Measurements from ENCODE around the gene SPATA2. TPM values are rescaled to one million over a fixed set of nuclear protein-coding genes. Genes with fewer than 3 reads are reported as not detected.

Gene SPATA2
- total and polyA plus RNA-seq, 2 experiments from 2014 or later, result 5.3 to 9.3 TPM

- Mint-ChIP-seq H3K4me1 (no peaks in the 10 kb centered on the region; the same call in 2 of the 3 replicates), H3K4me3 (no peak overlapping the region), H3K9me3 (no peaks in the 10 kb centered on the region; the same call in 2 of the 3 replicates), H3K27me3 (ENCODE audit: insufficient read depth, low read depth, poor library complexity) (peaks cover 6% of the 10 kb centered on the region), H3K36me3 (ENCODE audit: low read depth) (peaks cover 34% of the 10 kb centered on the region), H3K27ac (no peak overlapping the region)
- no peak overlapping the region for H3K4me3 ChIP-seq
- no peaks in the 10 kb centered on the region for H3K27me3 ChIP-seq (ENCODE audit: insufficient read depth)
- no peak for ATAC-seq
- H2AFZ ChIP-seq, result no peak overlapping the region
- H3K4me1 ChIP-seq (ENCODE audit: insufficient read depth), result no peaks in the 10 kb centered on the region
- 0 out of 2 replicates have a peak, but pooled peaks cover 4% of the 10 kb centered on the region for H3K36me3 ChIP-seq (ENCODE audit: insufficient read depth)
- H3K27ac ChIP-seq (ENCODE audit: low read depth), result no peak overlapping the region
- H4K20me1 ChIP-seq (replicated peaks; ENCODE audit: insufficient read depth), result no peaks in the 10 kb centered on the region
- no peaks in the 10 kb centered on the region for H3K9me2 ChIP-seq (ENCODE audit: insufficient read depth)
- no peak for DNase-seq (ENCODE audit: low spot score)
- TF ChIP-seq ZNF114 (CRISPR knock-in tag; IDR thresholded peaks at IDR 0.05), result no peak
- TF ChIP-seq, protein P1, sequence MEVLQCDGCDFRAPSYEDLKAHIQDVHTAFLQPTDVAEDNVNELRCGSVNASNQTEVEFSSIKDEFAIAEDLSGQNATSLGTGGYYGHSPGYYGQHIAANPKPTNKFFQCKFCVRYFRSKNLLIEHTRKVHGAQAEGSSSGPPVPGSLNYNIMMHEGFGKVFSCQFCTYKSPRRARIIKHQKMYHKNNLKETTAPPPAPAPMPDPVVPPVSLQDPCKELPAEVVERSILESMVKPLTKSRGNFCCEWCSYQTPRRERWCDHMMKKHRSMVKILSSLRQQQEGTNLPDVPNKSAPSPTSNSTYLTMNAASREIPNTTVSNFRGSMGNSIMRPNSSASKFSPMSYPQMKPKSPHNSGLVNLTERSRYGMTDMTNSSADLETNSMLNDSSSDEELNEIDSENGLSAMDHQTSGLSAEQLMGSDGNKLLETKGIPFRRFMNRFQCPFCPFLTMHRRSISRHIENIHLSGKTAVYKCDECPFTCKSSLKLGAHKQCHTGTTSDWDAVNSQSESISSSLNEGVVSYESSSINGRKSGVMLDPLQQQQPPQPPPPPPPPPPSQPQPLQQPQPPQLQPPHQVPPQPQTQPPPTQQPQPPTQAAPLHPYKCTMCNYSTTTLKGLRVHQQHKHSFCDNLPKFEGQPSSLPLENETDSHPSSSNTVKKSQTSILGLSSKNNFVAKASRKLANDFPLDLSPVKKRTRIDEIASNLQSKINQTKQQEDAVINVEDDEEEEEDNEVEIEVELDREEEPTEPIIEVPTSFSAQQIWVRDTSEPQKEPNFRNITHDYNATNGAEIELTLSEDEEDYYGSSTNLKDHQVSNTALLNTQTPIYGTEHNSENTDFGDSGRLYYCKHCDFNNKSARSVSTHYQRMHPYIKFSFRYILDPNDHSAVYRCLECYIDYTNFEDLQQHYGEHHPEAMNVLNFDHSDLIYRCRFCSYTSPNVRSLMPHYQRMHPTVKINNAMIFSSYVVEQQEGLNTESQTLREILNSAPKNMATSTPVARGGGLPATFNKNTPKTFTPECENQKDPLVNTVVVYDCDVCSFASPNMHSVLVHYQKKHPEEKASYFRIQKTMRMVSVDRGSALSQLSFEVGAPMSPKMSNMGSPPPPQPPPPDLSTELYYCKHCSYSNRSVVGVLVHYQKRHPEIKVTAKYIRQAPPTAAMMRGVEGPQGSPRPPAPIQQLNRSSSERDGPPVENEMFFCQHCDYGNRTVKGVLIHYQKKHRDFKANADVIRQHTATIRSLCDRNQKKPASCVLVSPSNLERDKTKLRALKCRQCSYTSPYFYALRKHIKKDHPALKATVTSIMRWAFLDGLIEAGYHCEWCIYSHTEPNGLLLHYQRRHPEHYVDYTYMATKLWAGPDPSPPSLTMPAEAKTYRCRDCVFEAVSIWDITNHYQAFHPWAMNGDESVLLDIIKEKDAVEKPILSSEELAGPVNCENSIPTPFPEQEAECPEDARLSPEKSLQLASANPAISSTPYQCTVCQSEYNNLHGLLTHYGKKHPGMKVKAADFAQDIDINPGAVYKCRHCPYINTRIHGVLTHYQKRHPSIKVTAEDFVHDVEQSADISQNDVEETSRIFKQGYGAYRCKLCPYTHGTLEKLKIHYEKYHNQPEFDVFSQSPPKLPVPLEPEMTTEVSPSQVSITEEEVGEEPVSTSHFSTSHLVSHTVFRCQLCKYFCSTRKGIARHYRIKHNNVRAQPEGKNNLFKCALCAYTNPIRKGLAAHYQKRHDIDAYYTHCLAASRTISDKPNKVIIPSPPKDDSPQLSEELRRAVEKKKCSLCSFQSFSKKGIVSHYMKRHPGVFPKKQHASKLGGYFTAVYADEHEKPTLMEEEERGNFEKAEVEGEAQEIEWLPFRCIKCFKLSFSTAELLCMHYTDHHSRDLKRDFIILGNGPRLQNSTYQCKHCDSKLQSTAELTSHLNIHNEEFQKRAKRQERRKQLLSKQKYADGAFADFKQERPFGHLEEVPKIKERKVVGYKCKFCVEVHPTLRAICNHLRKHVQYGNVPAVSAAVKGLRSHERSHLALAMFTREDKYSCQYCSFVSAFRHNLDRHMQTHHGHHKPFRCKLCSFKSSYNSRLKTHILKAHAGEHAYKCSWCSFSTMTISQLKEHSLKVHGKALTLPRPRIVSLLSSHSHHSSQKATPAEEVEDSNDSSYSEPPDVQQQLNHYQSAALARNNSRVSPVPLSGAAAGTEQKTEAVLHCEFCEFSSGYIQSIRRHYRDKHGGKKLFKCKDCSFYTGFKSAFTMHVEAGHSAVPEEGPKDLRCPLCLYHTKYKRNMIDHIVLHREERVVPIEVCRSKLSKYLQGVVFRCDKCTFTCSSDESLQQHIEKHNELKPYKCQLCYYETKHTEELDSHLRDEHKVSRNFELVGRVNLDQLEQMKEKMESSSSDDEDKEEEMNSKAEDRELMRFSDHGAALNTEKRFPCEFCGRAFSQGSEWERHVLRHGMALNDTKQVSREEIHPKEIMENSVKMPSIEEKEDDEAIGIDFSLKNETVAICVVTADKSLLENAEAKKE (CRISPR knock-in tag; IDR thresholded peaks at IDR 0.05), result no peak
- TF ChIP-seq JUNB (IDR thresholded peaks at IDR 0.05; ENCODE audit: unreplicated experiment), result no peak
- TF ChIP-seq CTCF (conservative IDR thresholded peaks at IDR 0.05; ENCODE audit: low read depth in 2 of 2), result no peak
- no peak for TF ChIP-seq ZNF331 (CRISPR knock-in tag; IDR thresholded peaks at IDR 0.05; ENCODE audit: low read depth)
- TF ChIP-seq, protein P2, sequence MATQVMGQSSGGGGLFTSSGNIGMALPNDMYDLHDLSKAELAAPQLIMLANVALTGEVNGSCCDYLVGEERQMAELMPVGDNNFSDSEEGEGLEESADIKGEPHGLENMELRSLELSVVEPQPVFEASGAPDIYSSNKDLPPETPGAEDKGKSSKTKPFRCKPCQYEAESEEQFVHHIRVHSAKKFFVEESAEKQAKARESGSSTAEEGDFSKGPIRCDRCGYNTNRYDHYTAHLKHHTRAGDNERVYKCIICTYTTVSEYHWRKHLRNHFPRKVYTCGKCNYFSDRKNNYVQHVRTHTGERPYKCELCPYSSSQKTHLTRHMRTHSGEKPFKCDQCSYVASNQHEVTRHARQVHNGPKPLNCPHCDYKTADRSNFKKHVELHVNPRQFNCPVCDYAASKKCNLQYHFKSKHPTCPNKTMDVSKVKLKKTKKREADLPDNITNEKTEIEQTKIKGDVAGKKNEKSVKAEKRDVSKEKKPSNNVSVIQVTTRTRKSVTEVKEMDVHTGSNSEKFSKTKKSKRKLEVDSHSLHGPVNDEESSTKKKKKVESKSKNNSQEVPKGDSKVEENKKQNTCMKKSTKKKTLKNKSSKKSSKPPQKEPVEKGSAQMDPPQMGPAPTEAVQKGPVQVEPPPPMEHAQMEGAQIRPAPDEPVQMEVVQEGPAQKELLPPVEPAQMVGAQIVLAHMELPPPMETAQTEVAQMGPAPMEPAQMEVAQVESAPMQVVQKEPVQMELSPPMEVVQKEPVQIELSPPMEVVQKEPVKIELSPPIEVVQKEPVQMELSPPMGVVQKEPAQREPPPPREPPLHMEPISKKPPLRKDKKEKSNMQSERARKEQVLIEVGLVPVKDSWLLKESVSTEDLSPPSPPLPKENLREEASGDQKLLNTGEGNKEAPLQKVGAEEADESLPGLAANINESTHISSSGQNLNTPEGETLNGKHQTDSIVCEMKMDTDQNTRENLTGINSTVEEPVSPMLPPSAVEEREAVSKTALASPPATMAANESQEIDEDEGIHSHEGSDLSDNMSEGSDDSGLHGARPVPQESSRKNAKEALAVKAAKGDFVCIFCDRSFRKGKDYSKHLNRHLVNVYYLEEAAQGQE (IDR thresholded peaks at IDR 0.05; ENCODE audit: unreplicated experiment), result no peak
- no peak for TF ChIP-seq EZH2 (IDR thresholded peaks at IDR 0.05; ENCODE audit: low read depth, unreplicated experiment)
- H3K4me2 ChIP-seq, result no peak overlapping the region
- no peaks in the 10 kb centered on the region for H3K79me2 ChIP-seq (replicated peaks; ENCODE audit: insufficient read depth)
- no peaks in the 10 kb centered on the region for H3F3A ChIP-seq (replicated peaks; ENCODE audit: low read depth)
Measured at GRCh38 chr20:49961413-49961812, 46.1 kb upstream of the SPATA2 start.
